SIG-M5 treated with dmso at 0.1 percent for 504 hours (cell line): Measurements from ENCODE around the gene RAB6A.
"Not testable (repeated sequence)": the region's sequence is repeated elsewhere in the genome, so short reads cannot be mapped to it uniquely, and the experiment has no call there.

Experiments
- DNase-seq: peaks from one replicate; lab custom pipeline; 2025; ENCODE audit not compliant: unreplicated experiment; lab: John Stamatoyannopoulos, UW

RAB6A gene

DNA sequence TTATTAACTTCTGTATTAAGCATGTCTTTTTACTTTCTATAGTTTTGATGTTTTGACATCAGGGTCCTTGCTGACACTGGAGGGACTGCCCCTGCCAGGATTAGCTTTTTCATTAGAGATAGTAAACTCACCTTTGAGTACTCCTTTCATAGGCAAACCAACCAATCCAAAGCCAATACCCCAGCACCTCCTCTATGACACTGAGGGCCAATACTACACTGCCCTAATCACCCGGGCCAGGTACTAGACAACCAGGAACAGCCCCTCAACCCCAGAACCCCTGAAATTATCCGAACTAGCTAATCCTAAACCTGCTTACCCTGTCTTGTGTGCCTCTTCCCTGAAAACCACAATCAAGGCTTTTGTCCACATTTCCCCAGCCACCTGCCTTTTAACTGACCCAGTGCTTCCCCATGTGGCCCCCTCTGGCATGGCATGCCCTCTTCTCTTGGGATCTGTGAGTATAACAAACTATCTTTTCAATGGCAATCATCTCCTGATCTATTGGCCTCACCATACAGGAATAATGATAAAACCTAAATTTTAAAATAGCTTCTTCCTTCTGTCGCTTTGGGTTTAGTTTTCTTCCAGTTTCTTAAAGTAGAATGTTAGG, 31.2 kb downstream of the RAB6A start:
- DNase-seq: no peak

GRCh38 chr11:73728000-73728399, 32.9 kb downstream of the RAB6A start:
- DNase-seq: no peak

GRCh38 chr11:73726825-73727224, 34.0 kb downstream of the RAB6A start:
- DNase-seq: no peak

DNA sequence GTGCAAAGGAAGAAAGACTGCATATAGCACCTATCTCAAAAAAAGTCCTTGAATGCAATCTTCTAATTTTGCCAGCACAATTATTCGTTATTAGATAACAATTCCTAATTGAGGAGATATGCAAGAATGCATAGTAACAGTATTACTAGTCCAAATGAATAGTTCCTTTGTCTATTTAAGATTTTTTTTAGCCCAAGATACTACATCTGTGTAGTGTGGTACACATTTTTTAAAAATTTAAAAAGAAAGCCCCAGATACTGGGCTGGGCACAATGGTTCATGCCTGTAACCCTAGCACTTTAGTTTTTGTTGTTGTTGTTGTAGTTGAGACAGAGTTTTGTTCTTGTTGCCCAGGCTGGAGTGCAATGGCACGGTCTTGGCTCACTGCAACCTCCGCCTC, 43.7 kb downstream of the RAB6A start:
- DNase-seq: no peak

DNA sequence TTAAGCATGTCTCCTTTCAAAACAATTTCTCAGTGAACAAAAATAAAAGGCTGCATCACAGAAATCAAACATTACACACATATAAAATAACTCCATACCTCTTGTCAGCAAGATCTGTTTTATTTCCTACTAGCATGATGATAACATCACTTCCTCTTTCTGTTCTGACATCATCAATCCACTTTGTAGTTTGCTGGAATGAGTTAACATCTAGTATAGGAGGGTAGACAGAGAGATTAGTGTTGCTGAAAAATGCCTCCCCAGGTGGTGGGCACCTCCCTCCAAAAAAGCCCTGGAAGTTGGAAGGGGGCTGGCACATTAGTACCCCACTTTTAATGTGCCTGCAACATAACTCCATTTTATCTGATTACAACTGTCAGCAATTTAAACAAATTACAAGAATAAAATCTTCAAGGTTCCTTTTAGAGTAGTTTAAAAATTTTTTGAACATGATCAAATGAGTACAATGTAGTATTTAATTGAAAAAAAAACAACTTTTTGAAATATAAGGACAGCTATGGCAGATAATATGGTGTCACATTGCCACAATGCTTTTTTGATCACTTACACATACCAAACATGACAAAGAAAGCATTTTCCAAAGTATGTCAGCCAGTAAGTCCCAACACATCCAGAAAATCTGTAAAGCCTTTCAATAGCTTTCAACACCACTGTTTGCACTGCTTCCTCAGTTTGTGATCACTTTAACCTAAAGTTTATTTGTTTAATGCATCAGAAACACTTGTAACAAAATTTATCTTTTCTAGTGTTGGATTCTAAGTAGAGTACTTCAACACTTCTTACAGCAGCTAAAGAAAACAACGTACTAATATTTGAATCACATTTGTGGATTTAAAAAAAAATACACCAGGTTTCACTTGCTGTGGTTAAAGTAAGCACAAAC, 44.5 kb downstream of the RAB6A start:
- peak; percentile 68 for DNase-seq

GRCh38 chr11:73715541-73715940, 45.3 kb downstream of the RAB6A start:
- no peak for DNase-seq

DNA sequence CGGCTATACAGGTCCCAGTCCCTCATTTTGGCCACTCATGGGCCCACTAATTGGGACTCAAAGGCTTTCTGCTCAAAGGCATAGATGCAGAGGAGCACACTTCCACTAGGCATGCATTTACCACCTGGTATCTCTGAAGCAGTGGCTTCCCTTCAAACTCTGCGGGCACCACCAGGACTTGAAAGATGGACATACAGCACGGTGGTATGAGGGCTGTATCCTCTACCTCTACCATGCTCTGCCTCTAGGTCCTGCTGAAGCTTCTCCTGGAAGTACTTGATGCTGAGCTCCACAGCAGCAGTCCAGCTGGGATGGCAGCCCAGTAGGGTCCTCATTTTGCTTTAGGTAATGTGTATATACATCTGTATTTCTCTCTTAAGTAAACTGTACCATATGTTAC, 49.9 kb downstream of the RAB6A start:
- no peak for DNase-seq

DNA sequence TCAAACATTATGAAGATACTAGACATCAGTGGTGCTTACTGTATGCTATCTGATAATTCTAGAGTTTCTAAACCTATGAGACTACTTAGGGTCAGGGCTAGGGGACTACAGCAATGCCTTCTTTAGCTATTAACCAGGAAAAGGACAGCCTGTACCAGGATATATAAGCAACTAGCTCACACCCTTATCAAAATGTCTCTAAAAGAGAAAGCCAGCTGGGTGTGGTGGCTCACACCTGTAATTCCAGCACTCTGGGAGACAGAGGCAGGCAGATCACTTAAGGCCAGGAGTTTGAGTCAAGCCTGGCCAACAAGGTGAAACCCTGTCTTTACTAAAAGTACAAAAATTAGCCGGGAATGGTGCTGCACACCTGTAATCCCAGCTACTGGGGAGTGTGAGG, 55.8 kb downstream of the RAB6A start:
- no peak for DNase-seq

- no peak for DNase-seq
Observed at GRCh38 chr11:73693899-73694525, 66.9 kb downstream of the RAB6A start.

- no peak for DNase-seq
Observed at GRCh38 chr11:73680687-73681086, 80.2 kb downstream of the RAB6A start.

- DNase-seq: not testable (repeated sequence)
Observed at GRCh38 chr11:73676552-73676951, 84.3 kb downstream of the RAB6A start.

- DNase-seq: no peak
Observed at GRCh38 chr11:73671701-73672100, 89.2 kb downstream of the RAB6A start.

DNA sequence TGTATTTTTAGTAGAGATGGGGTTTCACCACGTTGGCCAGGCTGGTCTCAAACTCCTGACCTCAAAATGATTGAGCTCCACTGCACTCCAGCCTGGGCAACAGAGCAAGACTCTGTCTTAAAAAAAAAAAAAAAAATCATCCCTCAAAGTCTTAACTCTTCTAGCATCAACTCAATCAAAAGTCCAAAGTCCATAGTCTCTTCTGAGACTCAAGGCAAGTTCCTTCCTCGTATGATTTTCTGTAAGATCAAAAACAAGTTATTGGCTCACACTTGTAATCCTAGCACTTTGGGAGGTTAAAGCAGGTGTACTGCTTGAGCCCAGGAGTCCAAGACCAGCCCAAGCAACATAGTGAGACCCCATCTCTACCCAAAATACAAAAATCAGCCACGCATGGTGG, 90.1 kb downstream of the RAB6A start:
- DNase-seq: no peak

- DNase-seq: no peak
Observed at GRCh38 chr11:73667891-73668290, 93.0 kb downstream of the RAB6A start.

DNA sequence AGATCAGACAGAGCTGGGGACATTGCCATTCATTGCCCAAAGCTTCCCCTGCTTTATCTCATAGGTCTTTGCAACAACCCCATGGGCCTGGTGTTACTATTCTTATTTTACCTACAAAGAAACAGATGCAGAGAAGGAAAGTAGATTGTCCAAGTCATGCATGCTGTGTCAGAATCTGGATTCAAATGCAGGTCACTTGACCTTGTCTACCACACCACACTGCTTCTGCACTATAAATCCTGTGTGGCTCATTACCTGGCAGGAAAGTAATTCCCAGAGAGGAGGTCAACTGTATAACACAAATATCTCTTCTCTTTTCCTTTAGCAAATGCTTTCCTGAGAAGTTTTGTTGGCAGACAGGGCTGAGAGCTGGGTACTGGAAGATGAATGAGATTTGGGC, 96.0 kb downstream of the RAB6A start:
- no peak for DNase-seq

- DNase-seq: no peak
Observed at GRCh38 chr11:73663604-73664495, 97.0 kb downstream of the RAB6A start.

- no peak for DNase-seq
Observed at GRCh38 chr11:73662445-73663157, 98.3 kb downstream of the RAB6A start.

- DNase-seq: peak; percentile 74
Observed at GRCh38 chr11:73661035-73661628, 99.7 kb downstream of the RAB6A start.

DNA sequence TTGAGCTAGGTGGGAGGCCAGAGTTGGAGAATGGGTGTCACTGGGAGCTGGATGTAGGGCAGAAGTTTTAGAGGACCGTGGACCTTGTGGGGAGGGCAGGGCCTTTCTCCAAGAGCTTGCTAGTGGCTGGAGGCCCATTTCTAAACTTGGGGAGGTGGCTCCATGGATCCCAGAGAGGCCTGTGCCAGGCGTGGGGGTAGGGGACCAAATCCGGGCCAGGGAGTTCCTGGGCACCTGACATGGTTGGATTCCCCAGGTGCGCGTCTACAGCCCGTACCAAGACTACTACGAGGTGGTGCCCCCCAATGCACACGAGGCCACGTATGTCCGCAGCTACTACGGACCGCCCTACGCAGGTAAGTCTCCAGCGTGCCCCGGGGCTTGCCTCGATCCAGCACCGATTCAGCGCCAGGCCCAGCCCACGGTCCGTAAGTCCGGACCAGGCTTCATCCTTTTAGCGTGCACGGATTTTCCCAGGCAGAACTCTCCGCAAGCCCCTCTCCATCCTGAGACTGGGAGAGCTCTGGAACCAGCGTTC, 100.3 kb downstream of the RAB6A start:
- no peak for DNase-seq

DNA sequence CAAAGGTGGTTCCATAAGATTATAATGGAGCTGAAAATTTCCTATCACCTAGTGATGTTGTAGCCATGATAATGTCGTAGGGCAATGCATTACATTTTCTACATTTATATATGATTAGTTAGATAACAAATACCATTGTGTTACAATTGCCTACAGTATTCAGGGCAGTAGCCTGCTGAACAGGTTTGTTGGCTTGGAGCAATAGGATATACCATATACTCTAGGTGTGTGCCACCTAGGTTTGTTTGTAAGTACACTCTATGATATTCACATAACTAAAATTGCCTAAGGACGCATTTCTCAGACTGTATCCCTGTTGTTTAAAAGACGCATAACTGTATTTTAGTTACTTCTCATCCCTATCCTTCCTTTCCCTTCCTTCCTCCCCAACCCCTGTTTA, 100.9 kb downstream of the RAB6A start:
- peak; percentile 54 for DNase-seq
